Measurements from ENCODE around the gene TBL3.

- no peak for TF ChIP-seq POLR2A (IDR thresholded peaks at IDR 0.05; ENCODE audit: control extremely low read depth in 1 of 2, low read depth in 2 of 2, low read length in 2 of 2)
- no peak for TF ChIP-seq YY1 (IDR thresholded peaks at IDR 0.05; ENCODE audit: low read depth, low read length)
- TF ChIP-seq, protein P1, sequence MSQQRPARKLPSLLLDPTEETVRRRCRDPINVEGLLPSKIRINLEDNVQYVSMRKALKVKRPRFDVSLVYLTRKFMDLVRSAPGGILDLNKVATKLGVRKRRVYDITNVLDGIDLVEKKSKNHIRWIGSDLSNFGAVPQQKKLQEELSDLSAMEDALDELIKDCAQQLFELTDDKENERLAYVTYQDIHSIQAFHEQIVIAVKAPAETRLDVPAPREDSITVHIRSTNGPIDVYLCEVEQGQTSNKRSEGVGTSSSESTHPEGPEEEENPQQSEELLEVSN (IDR thresholded peaks at IDR 0.05) = no peak
- TF ChIP-seq CTCF (IDR thresholded peaks at IDR 0.05; ENCODE audit: control extremely low read depth in 1 of 3, insufficient read depth in 1 of 3, low read depth in 1 of 3, low read length in 3 of 3) = no peak
- TF ChIP-seq CEBPB (IDR thresholded peaks at IDR 0.05; ENCODE audit: low read depth, low read length) = no peak
- TF ChIP-seq EGR1 (IDR thresholded peaks at IDR 0.05; ENCODE audit: borderline replicate concordance, low read depth, low read length) = no peak
- TF ChIP-seq MAFK (IDR thresholded peaks at IDR 0.05; ENCODE audit: low read depth, low read length) = no peak
- TF ChIP-seq TEAD4 (IDR thresholded peaks at IDR 0.05; ENCODE audit: low read depth, low read length) = no peak
- no peak for TF ChIP-seq ZNF274 (IDR thresholded peaks at IDR 0.05; ENCODE audit: borderline replicate concordance, extremely low read depth, low read length)
- no peak for TF ChIP-seq EZH2 (IDR thresholded peaks at IDR 0.05; ENCODE audit: low read depth, low read length, severe bottlenecking)
- TF ChIP-seq MAX (IDR thresholded peaks at IDR 0.05) = no peak
Observed at GRCh38 chr16:2030036-2030435, 58.2 kb downstream of the TBL3 start.

All from H1 (cell line).